Skeletal muscle tissue (tissue), 4 donors: ENCODE data around the gene FSD2. TPM values are rescaled to one million over a fixed set of nuclear protein-coding genes. Genes with fewer than 3 reads are reported as not detected.

ENCODE experiments used
- H3K27ac ChIP-seq: one replicate; pipeline ENCODE4 v1.7.0; 2013; ENCODE audit warnings: mild to moderate bottlenecking, low read depth, low read length, inconsistent platforms
- H3K27me3 ChIP-seq, 3 donors: one replicate each; pipeline ENCODE4 v1.7.0; 2013; ENCODE audit warnings: low read length in 3 of 3; ENCODE audit not compliant: control insufficient read depth in 3 of 3, insufficient read depth in 3 of 3
- H3K36me3 ChIP-seq, 3 donors: one replicate each; pipeline ENCODE4 v1.7.0; 2013; ENCODE audit warnings: low read length in 3 of 3; ENCODE audit not compliant: control insufficient read depth in 3 of 3, insufficient read depth in 3 of 3
- H3K4me1 ChIP-seq, 3 donors: one replicate each; pipeline ENCODE4 v1.7.0; 2013; ENCODE audit warnings: low read length in 3 of 3, mild to moderate bottlenecking in 3 of 3; ENCODE audit not compliant: control insufficient read depth in 3 of 3, insufficient read depth in 3 of 3
- H3K4me3 ChIP-seq, 3 donors: one replicate each; pipeline ENCODE4 v1.7.0; 2013; ENCODE audit warnings: low read length in 3 of 3
- H3K9ac ChIP-seq, 3 donors: one replicate each; pipeline ENCODE4 v1.7.0; 2013; ENCODE audit warnings: low read length in 3 of 3, mild to moderate bottlenecking in 3 of 3, moderate library complexity in 2 of 3, low read depth in 1 of 3
- H3K9me3 ChIP-seq, 3 donors: one replicate each; pipeline ENCODE4 v1.7.0; 2013; ENCODE audit warnings: low read length in 3 of 3; ENCODE audit not compliant: control insufficient read depth in 3 of 3
- total RNA-seq: library from RNA; depleted of rRNA; stranded (reverse); fragments of >200 nt; gene quantifications from one replicate; pipeline ENCODE4 v1.2.3, GENCODE V29; 2014
- donor health status: Osteomylitis.

FSD2 gene
- total RNA-seq, 1 donor from 2014 or later: 26.6 TPM

DNA sequence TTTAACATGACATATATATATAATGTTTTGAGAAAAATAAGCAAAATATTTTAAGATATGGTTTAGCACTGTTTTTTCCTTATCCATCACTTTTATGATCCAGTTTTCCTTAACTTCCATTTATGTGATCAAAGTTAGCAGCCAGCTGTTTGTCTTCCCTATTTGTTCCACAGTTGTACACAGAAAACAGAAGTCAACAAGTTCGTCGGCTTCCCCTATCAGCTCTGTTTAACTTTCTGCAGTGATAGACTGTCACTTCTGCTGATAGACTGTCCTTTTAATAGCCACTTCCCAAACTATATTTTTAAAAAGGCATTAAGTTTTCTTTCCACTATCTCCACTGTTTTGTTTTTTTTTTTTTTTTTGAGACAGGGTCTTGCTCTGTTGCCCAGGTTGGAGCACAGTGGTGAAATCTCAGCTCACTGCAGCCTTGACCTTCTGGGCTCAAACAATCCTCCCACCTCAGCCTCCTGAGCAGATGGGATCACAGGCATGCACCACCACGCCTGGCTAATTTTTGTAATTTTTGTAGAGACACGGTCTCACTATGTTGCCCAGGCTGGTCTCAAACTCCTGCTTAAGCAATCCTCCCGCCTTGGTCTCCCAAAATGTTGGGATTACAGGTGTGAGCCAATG is 7.2 kb downstream of the FSD2 start:
- H3K36me3 ChIP-seq: peaks cover 9 to 28% (median 13%) of the 10 kb centered on the region in 3 donors
- H3K4me1 ChIP-seq: peaks cover 46 to 56% (median 53%) of the 10 kb centered on the region in 3 donors
- peak overlapping the region; percentile 99 for H3K27ac ChIP-seq
- no peaks in the 10 kb centered on the region for H3K27me3 ChIP-seq
- no peaks in the 10 kb centered on the region for H3K9me3 ChIP-seq
- H3K9ac ChIP-seq: peak overlapping the region in 1 of 3 donors; percentile 9
- no peak overlapping the region for H3K4me3 ChIP-seq

DNA sequence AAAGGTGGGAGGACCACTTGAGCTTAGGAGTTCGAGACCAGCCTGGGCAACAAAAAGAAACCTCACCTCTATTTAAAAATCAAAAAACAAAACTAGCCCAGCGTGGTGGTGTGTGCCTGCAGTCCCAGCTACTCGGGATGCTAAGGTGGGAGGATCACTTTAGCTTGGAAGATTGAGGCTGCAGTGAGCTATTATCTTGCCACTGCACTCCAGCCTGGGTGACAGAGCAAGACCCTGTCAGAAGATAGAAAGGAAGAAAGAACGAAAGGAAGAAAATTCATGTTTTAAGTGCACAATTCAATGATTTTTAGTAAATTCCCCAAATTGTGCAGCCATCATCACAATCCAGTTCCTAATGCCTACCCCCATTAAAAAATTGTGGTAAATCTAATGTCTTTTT is 7.8 kb downstream of the FSD2 start:
- Histone ChIP-seq H3K9me3 (no peaks in the 10 kb centered on the region), H3K27me3 (no peaks in the 10 kb centered on the region), H3K9ac (no peak overlapping the region), H3K36me3 (peaks cover 9 to 28% (median 13%) of the 10 kb centered on the region in 3 donors), H3K27ac (no peak overlapping the region), H3K4me1 (peaks cover 41 to 51% (median 47%) of the 10 kb centered on the region in 3 donors), H3K4me3 (no peak overlapping the region)

DNA sequence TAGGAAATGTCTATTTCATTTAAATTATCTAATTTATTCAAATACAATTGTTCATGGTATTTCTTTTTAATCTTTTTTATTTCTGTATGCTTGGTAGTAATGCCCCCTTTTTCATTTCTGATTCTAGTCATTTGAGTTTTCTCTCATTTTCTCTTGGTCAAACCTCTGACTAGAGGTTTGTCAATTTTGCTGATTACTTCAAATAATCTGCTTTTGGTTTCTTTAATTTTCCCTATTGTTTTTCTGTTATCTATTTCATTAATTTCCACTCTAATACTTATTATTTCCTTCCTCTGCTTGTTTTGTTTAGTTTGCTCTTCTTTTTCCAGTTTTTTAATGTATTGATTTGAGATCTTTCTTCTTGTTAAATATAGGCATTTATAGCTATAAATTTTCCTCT is 12.1 kb downstream of the FSD2 start:
- H3K27ac ChIP-seq: no peak overlapping the region

DNA sequence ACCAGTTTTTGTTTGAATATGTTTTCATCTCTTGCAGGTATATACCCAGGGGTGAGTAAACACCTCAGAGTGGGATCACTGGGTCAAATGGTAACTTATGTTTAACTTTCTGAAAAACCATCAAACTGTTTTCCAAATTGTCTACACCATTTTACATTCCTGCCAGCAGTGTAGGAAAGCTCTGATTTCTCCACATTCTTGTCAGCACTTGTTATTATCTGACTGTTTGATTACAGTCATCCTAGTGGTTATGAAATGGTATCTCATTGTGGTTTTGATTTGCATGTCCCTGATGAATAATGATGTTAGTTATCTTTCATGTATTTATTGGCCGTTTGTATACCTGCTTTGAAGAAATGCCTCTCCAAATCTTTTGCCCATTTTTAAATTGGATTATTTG is 13.8 kb downstream of the FSD2 start:
- Histone ChIP-seq H3K9ac (no peak overlapping the region), H3K36me3 (peaks cover 7 to 18% (median 10%) of the 10 kb centered on the region in 3 donors), H3K27ac (no peak overlapping the region)

More for the DNA sequence above, 12.1 kb downstream of the FSD2 start:
- peaks cover 0 to 9% (median 8%) of the 10 kb centered on the region in 3 donors for H3K4me1 ChIP-seq
- H3K9ac ChIP-seq: no peak overlapping the region
- H3K4me3 ChIP-seq: no peak overlapping the region
- no peaks in the 10 kb centered on the region for H3K27me3 ChIP-seq
- H3K9me3 ChIP-seq: no peaks in the 10 kb centered on the region
- H3K36me3 ChIP-seq: peaks cover 7 to 12% (median 8%) of the 10 kb centered on the region in 3 donors

DNA sequence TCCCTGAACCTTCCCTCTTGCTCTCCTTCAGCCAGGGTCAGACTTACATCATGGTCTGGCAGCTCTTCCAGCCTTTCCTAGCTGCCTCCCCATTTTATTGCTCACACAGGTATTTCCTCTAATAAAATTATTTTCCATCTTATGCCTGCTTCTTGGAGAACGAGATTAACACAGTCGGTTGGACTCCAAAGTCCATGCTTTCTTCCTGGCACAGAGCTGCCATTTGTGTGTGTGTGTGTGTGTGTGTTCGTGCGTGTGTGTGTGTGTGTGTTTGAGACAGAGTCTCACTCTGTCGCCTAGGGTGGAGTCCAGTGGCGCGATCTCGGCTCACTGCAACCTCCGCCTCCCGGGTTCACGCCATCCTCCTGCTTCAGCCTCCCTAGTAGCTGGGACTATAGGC is 15.5 kb downstream of the FSD2 start:
- H3K27me3 ChIP-seq: no peaks in the 10 kb centered on the region
- no peak overlapping the region for H3K9ac ChIP-seq
- H3K9me3 ChIP-seq: no peaks in the 10 kb centered on the region
- H3K4me3 ChIP-seq: no peak overlapping the region
- peaks cover 0 to 2% (median 0%) of the 10 kb centered on the region in 3 donors for H3K4me1 ChIP-seq
- peaks cover 13 to 19% (median 16%) of the 10 kb centered on the region in 3 donors for H3K36me3 ChIP-seq
- H3K27ac ChIP-seq: no peak overlapping the region

More for the DNA sequence above, 13.8 kb downstream of the FSD2 start:
- Histone ChIP-seq H3K4me3 (no peak overlapping the region), H3K9me3 (no peaks in the 10 kb centered on the region), H3K27me3 (no peaks in the 10 kb centered on the region), H3K4me1 (peaks cover 0 to 7% (median 4%) of the 10 kb centered on the region in 3 donors)

DNA sequence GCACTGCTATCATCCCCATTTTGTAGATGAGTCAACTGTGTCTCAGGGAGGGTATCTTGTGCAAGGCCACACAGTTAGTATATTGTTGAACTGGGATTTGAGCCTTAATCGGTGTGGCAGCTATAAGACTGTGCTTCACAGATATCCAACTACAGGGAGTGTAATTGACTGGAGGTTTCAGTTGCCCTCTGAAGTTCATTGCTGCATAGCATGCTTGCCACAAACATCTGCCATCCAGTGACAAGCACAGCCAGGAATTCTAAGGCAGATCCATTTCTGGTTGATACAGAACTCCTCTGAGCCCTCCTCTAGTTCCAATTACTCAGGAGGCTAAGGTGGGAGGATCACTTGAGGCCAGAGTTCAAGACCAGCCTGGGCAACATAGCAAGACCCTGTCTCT is 16.4 kb downstream of the FSD2 start:
- H3K9ac ChIP-seq: no peak overlapping the region
- peaks cover 0 to 2% (median 0%) of the 10 kb centered on the region in 3 donors for H3K4me1 ChIP-seq
- H3K36me3 ChIP-seq: peaks cover 15 to 24% (median 19%) of the 10 kb centered on the region in 3 donors
- H3K27me3 ChIP-seq: no peaks in the 10 kb centered on the region
- no peaks in the 10 kb centered on the region for H3K9me3 ChIP-seq
- H3K27ac ChIP-seq: no peak overlapping the region
- no peak overlapping the region for H3K4me3 ChIP-seq

DNA sequence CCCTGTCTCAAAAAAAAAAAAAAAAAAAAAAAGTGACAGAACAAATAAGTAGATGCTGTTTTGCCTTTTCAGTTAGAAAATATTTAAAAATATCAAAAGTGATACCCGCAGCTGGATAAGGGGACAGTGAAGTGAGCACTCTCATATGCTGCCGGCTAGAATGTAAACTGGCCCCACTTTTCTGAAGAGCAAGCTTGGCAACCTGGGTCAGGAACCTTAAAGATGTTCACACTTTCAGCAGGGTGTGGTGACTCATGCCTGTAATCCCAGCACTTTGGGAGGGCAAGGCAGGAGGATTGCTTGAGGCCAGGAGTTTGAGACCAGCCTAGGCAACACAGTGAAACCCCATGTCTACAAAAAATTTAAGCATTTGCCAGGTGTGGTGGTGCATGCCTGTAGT is 17.4 kb downstream of the FSD2 start:
- H3K4me1 ChIP-seq: peaks cover 0 to 2% (median 0%) of the 10 kb centered on the region in 3 donors
- no peaks in the 10 kb centered on the region for H3K27me3 ChIP-seq
- no peak overlapping the region for H3K9ac ChIP-seq
- H3K4me3 ChIP-seq: no peak overlapping the region
- H3K36me3 ChIP-seq: peaks cover 17 to 28% (median 20%) of the 10 kb centered on the region in 3 donors
- no peaks in the 10 kb centered on the region for H3K9me3 ChIP-seq
- no peak overlapping the region for H3K27ac ChIP-seq

DNA sequence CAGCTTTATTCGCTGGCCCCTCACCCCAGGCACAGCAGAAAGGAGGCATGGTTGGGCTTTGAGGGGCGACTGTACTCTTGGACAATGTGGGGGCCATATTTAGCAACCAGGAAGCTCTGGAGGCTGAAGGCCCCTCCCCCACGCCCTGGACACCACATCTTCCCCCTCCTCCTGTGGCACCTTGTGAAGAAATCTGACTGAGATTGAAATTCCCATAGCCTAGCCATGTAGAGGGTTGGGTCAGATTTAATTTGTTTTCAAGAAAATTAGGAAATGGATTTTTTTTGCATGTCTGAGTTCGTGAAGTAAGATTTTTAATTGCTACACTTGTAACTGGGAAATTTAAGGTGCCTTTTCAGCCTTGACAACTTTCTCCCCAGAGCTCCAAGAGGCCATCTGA is 24.5 kb downstream of the FSD2 start:
- H3K9ac ChIP-seq: no peak overlapping the region
- H3K4me1 ChIP-seq: no peaks in the 10 kb centered on the region
- H3K9me3 ChIP-seq: no peaks in the 10 kb centered on the region
- H3K27me3 ChIP-seq: no peaks in the 10 kb centered on the region
- H3K27ac ChIP-seq: no peak overlapping the region
- H3K36me3 ChIP-seq: peaks cover 31 to 51% (median 40%) of the 10 kb centered on the region in 3 donors
- no peak overlapping the region for H3K4me3 ChIP-seq

DNA sequence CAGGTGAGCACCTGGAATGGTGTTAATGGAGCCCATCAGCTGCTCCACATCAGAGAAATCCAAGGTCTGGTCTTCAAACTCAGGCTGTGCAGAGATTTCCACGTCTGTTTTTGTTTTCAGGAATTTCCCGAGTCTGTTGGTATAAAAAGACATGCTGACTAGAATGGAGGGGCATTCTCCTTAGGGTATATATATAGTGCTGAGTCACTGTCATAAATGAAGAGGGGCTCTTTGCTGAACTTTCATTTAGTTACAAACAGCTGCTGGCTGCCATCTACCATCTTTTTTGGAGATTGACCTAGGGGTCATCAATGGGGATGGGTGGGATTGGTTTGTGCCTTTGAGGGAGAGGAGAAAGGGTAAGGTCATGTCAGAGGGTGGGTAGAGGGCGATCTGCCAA is 27.1 kb downstream of the FSD2 start:
- H3K36me3 ChIP-seq: peaks cover 24 to 46% (median 40%) of the 10 kb centered on the region in 3 donors
- H3K9ac ChIP-seq: no peak overlapping the region
- no peak overlapping the region for H3K4me3 ChIP-seq
- H3K9me3 ChIP-seq: no peaks in the 10 kb centered on the region
- H3K27ac ChIP-seq: no peak overlapping the region
- no peaks in the 10 kb centered on the region for H3K27me3 ChIP-seq
- H3K4me1 ChIP-seq: no peaks in the 10 kb centered on the region

DNA sequence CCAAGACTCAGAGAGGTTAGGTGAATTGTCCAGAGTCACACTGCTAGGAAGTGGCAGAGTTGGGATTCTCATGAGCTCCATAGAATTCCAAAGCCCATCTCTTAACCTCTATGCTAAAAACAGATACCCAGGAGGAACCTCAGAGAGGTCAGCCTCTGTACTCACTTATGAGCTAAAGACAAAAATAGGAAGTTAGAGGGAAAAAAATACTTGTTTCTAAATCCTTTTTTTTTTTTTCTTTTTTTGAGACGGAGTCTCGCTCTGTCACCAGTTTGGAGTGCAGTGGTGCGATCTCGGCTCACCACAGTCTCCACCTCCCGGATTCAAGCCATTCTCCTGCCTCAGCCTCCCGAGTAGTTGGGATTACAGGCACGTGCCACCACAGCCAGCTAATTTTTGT is 31.4 kb downstream of the FSD2 start:
- Histone ChIP-seq H3K27ac (no peak overlapping the region), H3K4me1 (peaks cover 0 to 19% (median 16%) of the 10 kb centered on the region in 3 donors), H3K36me3 (peaks cover 38 to 59% (median 43%) of the 10 kb centered on the region in 3 donors), H3K9ac (no peak overlapping the region), H3K4me3 (no peak overlapping the region), H3K9me3 (no peaks in the 10 kb centered on the region), H3K27me3 (no peaks in the 10 kb centered on the region)
